GM06990 (cell line): ENCODE measurements around the gene PDK2.
"Not testable (repeated sequence)": the region's sequence is repeated elsewhere in the genome, so short reads cannot be mapped to it uniquely, and the experiment has no call there.

ENCODE experiments used
- DNase-seq: peaks from one replicate; pipeline ENCODE4 v3.0.0-alpha.2; 2011; ENCODE audit not compliant: insufficient read length; ENCODE audit errors: extremely low read depth
- H3K27me3 ChIP-seq: replicated peaks from 2 replicates; pipeline ENCODE4 v1.6.0; 2011; ENCODE audit warnings: low read length; ENCODE audit not compliant: control insufficient read depth, insufficient read depth
- H3K36me3 ChIP-seq: 2 replicates; pipeline ENCODE4 v1.5.1; 2011; ENCODE audit warnings: low read length; ENCODE audit not compliant: control insufficient read depth, insufficient read depth
- H3K4me3 ChIP-seq: replicated peaks from 2 replicates; pipeline ENCODE4 v1.5.1; 2011; ENCODE audit warnings: low read depth, mild to moderate bottlenecking, control low read depth, low read length
- TF ChIP-seq, protein P1 (sequence below): IDR thresholded peaks from 2 replicates; pipeline ENCODE4 v1.5.1; 2011; ENCODE audit warnings: low read length, control low read depth, mild to moderate bottlenecking, inconsistent platforms; ENCODE audit not compliant: insufficient read depth, poor library complexity, severe bottlenecking

PDK2 gene

DNA sequence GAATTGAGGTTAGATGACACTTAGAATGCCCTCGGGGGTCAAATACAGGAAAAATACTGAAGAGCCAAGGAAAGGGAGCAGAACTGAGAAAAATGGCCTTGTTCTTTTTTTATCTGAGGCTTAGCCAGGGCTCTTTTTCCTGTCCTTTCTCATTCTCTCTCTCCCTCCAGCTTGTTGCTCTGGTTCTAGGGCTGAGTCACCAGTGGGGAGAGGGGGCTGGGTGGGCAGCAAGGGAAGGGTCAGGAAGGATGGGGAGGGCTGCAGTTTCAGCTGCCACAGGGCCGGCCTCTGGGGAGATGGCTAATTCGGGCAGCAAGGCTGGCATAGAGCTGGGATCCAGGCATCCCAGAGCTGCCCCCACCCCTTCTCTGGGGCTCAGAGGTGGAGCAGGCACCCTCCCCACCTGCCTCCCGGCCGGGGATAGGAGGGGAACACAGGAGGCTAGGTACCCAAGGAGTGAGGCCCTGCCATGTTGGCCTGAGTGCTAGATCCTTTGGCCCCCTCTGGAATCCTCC lies 35.3 kb upstream of the PDK2 start:
- no peak for DNase-seq
- Histone ChIP-seq H3K4me3 (no peak overlapping the region), H3K36me3 (no peaks in the 10 kb centered on the region; the same call in none of the 2 replicates), H3K27me3 (no peaks in the 10 kb centered on the region)
- TF ChIP-seq, protein P1, sequence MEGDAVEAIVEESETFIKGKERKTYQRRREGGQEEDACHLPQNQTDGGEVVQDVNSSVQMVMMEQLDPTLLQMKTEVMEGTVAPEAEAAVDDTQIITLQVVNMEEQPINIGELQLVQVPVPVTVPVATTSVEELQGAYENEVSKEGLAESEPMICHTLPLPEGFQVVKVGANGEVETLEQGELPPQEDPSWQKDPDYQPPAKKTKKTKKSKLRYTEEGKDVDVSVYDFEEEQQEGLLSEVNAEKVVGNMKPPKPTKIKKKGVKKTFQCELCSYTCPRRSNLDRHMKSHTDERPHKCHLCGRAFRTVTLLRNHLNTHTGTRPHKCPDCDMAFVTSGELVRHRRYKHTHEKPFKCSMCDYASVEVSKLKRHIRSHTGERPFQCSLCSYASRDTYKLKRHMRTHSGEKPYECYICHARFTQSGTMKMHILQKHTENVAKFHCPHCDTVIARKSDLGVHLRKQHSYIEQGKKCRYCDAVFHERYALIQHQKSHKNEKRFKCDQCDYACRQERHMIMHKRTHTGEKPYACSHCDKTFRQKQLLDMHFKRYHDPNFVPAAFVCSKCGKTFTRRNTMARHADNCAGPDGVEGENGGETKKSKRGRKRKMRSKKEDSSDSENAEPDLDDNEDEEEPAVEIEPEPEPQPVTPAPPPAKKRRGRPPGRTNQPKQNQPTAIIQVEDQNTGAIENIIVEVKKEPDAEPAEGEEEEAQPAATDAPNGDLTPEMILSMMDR = no peak

- H3K27me3 ChIP-seq = no peaks in the 10 kb centered on the region
- no peak overlapping the region for H3K4me3 ChIP-seq
- no peak for DNase-seq
- TF ChIP-seq, protein P1 = no peak
- no peaks in the 10 kb centered on the region; the same call in none of the 2 replicates for H3K36me3 ChIP-seq
Measured at GRCh38 chr17:50060951-50061712, 34.0 kb upstream of the PDK2 start.

- H3K27me3 ChIP-seq, DNase-seq, H3K4me3 ChIP-seq, H3K36me3 ChIP-seq: not testable (repeated sequence)
Measured at GRCh38 chr17:50061713-50062045, 33.5 kb upstream of the PDK2 start.

GRCh38 chr17:50062293-50063243 lies 32.6 kb upstream of the PDK2 start:
- H3K27me3 ChIP-seq = no peaks in the 10 kb centered on the region
- H3K36me3 ChIP-seq = no peaks in the 10 kb centered on the region; the same call in none of the 2 replicates
- no peak for DNase-seq
- TF ChIP-seq, protein P1 = no peak
- no peak overlapping the region for H3K4me3 ChIP-seq

DNA sequence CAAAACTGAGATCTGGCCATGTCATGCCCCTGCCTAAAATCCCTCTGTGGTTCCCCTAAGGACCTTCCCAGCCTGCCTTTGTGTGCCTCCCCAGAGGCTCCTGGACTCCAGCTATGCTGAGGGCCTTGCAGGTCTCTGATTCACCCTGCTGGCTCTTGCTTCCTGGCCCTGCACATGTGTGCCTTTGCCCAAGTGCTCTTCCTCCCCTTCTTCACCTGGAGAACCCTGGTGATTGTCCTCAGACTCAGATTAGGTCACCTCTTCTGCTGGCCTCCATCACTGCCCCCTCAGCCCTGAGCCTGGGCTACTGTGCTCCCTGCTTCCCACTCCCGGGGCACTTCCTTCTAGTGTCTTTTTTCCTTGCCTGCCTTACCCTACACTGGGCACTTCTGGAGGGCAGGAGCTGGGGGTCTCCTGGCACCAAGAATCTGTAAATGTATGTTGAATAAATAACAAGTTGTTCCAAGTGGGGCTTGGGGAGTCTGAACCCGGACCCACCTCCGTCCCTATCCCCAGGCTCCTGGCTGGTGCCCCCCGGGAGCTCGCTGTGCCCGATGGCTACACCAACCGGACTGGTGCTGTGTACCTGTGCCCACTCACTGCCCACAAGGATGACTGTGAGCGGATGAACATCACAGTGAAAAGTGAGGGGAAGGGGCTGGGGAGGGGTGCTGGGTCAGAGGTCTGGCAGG lies 31.4 kb upstream of the PDK2 start:
- H3K27me3 ChIP-seq = no peaks in the 10 kb centered on the region
- TF ChIP-seq, protein P1 = no peak
- H3K4me3 ChIP-seq = no peak overlapping the region
- H3K36me3 ChIP-seq = peaks cover 2% of the 10 kb centered on the region
- no peak for DNase-seq
